K562 (cell line): ENCODE measurements around the gene PPT2. TPM values are rescaled to one million over a fixed set of nuclear protein-coding genes. Genes with fewer than 3 reads are reported as not detected.

Experiments used
- BMI1 ChIP-seq: fragments of 150-350 bp; IDR thresholded peaks from 2 replicates; pipeline ENCODE4 v1.6.1; 2014; ENCODE audit warnings: low read length
- CEBPG ChIP-seq, 3 experiments: fragments of 200-800 bp in 1 of 3; sonication (Bioruptor generic) in 1 of 3; sonication (generic) in 1 of 3; formaldehyde crosslinking in 1 of 3; IDR thresholded peaks in 2 of 3; conservative IDR thresholded peaks in 1 of 3; 2 replicates each; pipeline versions ENCODE4 v1.6.1 to v1.8.0; 2016 to 2022; ENCODE audit warnings: missing compliant biosample characterization in 2 of 3, missing genetic modification characterization in 2 of 3, mild to moderate bottlenecking in 1 of 3, missing genetic modification reagents in 1 of 3
- FOXP1 ChIP-seq: sonication (generic); formaldehyde crosslinking; IDR thresholded peaks from 2 replicates; pipeline ENCODE4 v1.8.0; 2022; ENCODE audit warnings: mild to moderate bottlenecking, missing genetic modification reagents
- HCFC1 ChIP-seq: IDR thresholded peaks from 2 replicates; pipeline ENCODE4 v1.6.1; 2012; ENCODE audit warnings: low read depth, low read length, improper control_type of control experiment
- HMG20A ChIP-seq: fragments of 450-650 bp; formaldehyde crosslinking; conservative IDR thresholded peaks from 2 replicates; pipeline ENCODE4 v1.4.0; 2020; ENCODE audit warnings: mild to moderate bottlenecking, mixed read lengths
- ILF3 ChIP-seq: fragments of 450-650 bp; IDR thresholded peaks from 2 replicates; pipeline ENCODE4 v1.6.1; 2018; ENCODE audit warnings: antibody characterized with exemption, mild to moderate bottlenecking, moderate library complexity, borderline replicate concordance
- JUND ChIP-seq, 2 experiments: IDR thresholded peaks; 2 replicates in 1 of 2; 3 replicates in 1 of 2; pipeline ENCODE4 v1.6.1; 2011; ENCODE audit warnings: borderline replicate concordance in 2 of 2, low read depth in 2 of 2, low read length in 2 of 2, improper control_type of control experiment in 1 of 2, missing biosample characterization in 1 of 2, missing genetic modification characterization in 1 of 2, missing genetic modification reagents in 1 of 2
- KLF16 ChIP-seq: IDR thresholded peaks from 2 replicates; pipeline ENCODE4 v1.6.1; 2016; ENCODE audit warnings: antibody characterized with exemption
- NCOA2 ChIP-seq, 2 experiments: fragments of 450-650 bp; IDR thresholded peaks; 2 replicates each; pipeline ENCODE4 v1.6.1; 2018; ENCODE audit warnings: mild to moderate bottlenecking in 2 of 2, moderate library complexity in 1 of 2; ENCODE audit not compliant: partially characterized antibody in 2 of 2
- NFE2 ChIP-seq: IDR thresholded peaks from 2 replicates; pipeline ENCODE4 v1.6.1; 2014; ENCODE audit warnings: antibody characterized with exemption, low read depth
- SMARCA5 ChIP-seq: fragments of 450-650 bp; IDR thresholded peaks from 2 replicates; pipeline ENCODE4 v1.6.1; 2016
- TAF7 ChIP-seq: fragments of 450-650 bp; IDR thresholded peaks from 2 replicates; pipeline ENCODE4 v1.6.1; 2016; ENCODE audit warnings: missing genetic modification characterization, missing compliant biosample characterization
- TEAD4 ChIP-seq, 2 experiments: sonication (generic) in 1 of 2; formaldehyde crosslinking in 1 of 2; IDR thresholded peaks; 2 replicates each; pipeline versions ENCODE4 v1.6.1 to v1.8.0; 2012 to 2022; ENCODE audit warnings: borderline replicate concordance in 1 of 2, inconsistent platforms in 1 of 2, low read length in 1 of 2, mild to moderate bottlenecking in 1 of 2, missing genetic modification reagents in 1 of 2
- U2AF1 ChIP-seq: fragments of 200-400 bp; formaldehyde crosslinking; optimal IDR thresholded peaks from 2 replicates; pipeline ENCODE3; 2017; ENCODE audit warnings: mild to moderate bottlenecking, low read depth, low read length, moderate library complexity
- XRCC4 ChIP-seq: IDR thresholded peaks from one replicate; pipeline ENCODE4 v1.6.1; 2011; ENCODE audit not compliant: insufficient read depth, insufficient read length; ENCODE audit errors: extremely low read depth
- XRCC5 ChIP-seq: fragments of 200-400 bp; formaldehyde crosslinking; IDR thresholded peaks from 2 replicates; pipeline ENCODE4 v1.6.1; 2017; ENCODE audit warnings: low read depth, mild to moderate bottlenecking, low read length
- ZBTB8A ChIP-seq: fragments of 450-650 bp; IDR thresholded peaks from 2 replicates; pipeline ENCODE4 v1.6.1; 2018; ENCODE audit warnings: mild to moderate bottlenecking, moderate library complexity; ENCODE audit not compliant: partially characterized antibody
- ZNF445 ChIP-seq: fragments of 250-450 bp; sonication (Bioruptor Pico); IDR thresholded peaks from 2 replicates; pipeline ENCODE4 v1.4.0; 2020; ENCODE audit warnings: low read depth, mild to moderate bottlenecking, moderate library complexity
- ZNF699 ChIP-seq: fragments of 250-450 bp; sonication (Bioruptor Pico); IDR thresholded peaks from 2 replicates; pipeline ENCODE4 v1.8.0; 2021; ENCODE audit warnings: mild to moderate bottlenecking, moderate library complexity; ENCODE audit not compliant: insufficient replicate concordance
- polyA plus RNA-seq, 8 experiments: library from polyadenylated mRNA; depleted of rRNA in 4 of 8; stranded (reverse) in 5 of 8; unstranded in 3 of 8; fragments of >200 nt; fragmentation: Nextera tagmentation in 2 of 8; fragmentation: Illumina TruSeq in 1 of 8; extraction: Ambion mirVana in 2 of 8; extraction: Trizol in 1 of 8; gene quantifications; 2 replicates each; pipeline versions ENCODE4 v1.2.1 to v1.2.3, GENCODE V29; 2011 to 2014; ENCODE audit warnings: inconsistent platforms in 1 of 8, missing spikeins in 1 of 8
- total RNA-seq, 7 experiments: library from RNA; depleted of rRNA in 6 of 7; stranded (reverse); fragments of >200 nt in 6 of 7; fragmentation: Illumina TruSeq in 2 of 7; extraction: Trizol in 2 of 7; gene quantifications; 2 replicates each; pipeline versions ENCODE4 v1.2.1 to v1.2.3, GENCODE V29; 2011 to 2021; ENCODE audit warnings: low replicate concordance in 1 of 7
- TF ChIP-seq, protein P1 (sequence below): sonication (generic); formaldehyde crosslinking; IDR thresholded peaks from 2 replicates; pipeline ENCODE4 v1.8.0; 2023; ENCODE audit warnings: mild to moderate bottlenecking, missing genetic modification reagents
- TF ChIP-seq, protein P2 (sequence below): fragments of 250-450 bp; sonication (Bioruptor Pico); IDR thresholded peaks from 2 replicates; pipeline ENCODE4 v1.4.0; 2020; ENCODE audit warnings: mild to moderate bottlenecking, moderate library complexity, borderline replicate concordance

Gene PPT2
- total and polyA plus RNA-seq, 9 of the 15 experiments (the other 6 are each of a cell fraction or from before 2014, with no cell fraction given), result 27.4 to 98.8 (median 69.9) TPM

DNA sequence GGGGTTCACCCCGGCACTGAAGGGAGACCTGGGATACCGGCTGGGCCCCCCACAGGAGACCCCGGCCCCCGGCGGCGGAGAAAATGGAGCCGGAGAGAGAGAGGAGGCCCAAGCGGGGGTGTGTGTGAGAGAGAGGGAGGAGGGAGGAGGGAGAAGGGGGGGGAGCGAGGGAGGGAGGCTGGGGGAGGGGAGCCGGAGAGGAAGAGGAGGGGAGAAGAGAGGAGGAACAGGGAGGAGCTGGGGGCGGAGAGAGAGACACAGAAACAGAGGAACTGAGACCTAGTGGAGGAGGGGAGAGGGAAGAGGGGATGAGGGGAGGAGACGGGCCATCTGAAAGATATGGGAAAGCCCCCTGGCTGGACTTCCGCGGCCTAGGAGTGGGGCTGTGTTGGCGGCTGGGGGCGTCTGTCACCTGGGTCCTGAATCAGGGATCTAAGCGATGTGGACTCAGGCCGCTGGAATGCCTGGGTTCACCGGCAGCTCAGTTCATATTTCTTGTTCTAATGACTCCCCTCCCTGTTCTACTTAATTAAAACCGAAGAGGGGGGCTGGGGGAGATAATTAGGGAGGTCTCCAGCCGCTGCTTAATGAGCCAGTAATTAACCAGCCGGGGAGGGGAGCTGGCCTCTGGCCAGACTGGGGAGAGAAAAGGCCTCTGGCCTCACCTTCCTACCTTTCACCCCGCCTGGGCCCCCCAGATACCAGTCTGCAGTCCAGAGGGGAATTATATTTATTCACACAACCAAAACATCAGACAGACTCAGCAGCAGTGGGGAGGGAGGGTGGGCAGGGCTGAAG, 36.3 kb downstream of the PPT2 start, which contains the start of gene PBX2 (continued):
- TF ChIP-seq XRCC4 (no peak), XRCC5 (no peak), ZNF699 (CRISPR knock-in tag) (no peak), ILF3 (no peak), TEAD4 (IDR thresholded peaks at IDR 0.05; ENCODE audit: low read length) (peak; percentile 36; the same call in 1 of the 2 replicates), TEAD4 (CRISPR knock-in tag; IDR thresholded peaks at IDR 0.05; ENCODE audit: borderline replicate concordance) (no peak), ZNF445 (CRISPR knock-in tag) (no peak), NFE2 (no peak), CEBPG (CRISPR knock-in tag; IDR thresholded peaks at IDR 0.05) (no peak), CEBPG (tag; conservative IDR thresholded peaks at IDR 0.05 in 1 of 2, IDR thresholded peaks at IDR 0.05 in 1 of 2) (no peak), FOXP1 (CRISPR knock-in tag) (no peak), U2AF1 (no peak), KLF16 (no peak), NCOA2 (IDR thresholded peaks at IDR 0.05; ENCODE audit: partially characterized antibody in 2 of 2) (no peak), JUND (IDR thresholded peaks at IDR 0.05; ENCODE audit: borderline replicate concordance, low read depth, low read length) (no peak; the same call in 1 of the 2 replicates), JUND (tag; IDR thresholded peaks at IDR 0.05; ENCODE audit: borderline replicate concordance, low read depth, low read length) (no peak; the same call in 2 of the 3 replicates), BMI1 (no peak), ZBTB8A (no peak), TAF7 (no peak), HCFC1 (no peak), SMARCA5 (no peak), HMG20A (CRISPR knock-in tag) (no peak)
- TF ChIP-seq, protein P1, sequence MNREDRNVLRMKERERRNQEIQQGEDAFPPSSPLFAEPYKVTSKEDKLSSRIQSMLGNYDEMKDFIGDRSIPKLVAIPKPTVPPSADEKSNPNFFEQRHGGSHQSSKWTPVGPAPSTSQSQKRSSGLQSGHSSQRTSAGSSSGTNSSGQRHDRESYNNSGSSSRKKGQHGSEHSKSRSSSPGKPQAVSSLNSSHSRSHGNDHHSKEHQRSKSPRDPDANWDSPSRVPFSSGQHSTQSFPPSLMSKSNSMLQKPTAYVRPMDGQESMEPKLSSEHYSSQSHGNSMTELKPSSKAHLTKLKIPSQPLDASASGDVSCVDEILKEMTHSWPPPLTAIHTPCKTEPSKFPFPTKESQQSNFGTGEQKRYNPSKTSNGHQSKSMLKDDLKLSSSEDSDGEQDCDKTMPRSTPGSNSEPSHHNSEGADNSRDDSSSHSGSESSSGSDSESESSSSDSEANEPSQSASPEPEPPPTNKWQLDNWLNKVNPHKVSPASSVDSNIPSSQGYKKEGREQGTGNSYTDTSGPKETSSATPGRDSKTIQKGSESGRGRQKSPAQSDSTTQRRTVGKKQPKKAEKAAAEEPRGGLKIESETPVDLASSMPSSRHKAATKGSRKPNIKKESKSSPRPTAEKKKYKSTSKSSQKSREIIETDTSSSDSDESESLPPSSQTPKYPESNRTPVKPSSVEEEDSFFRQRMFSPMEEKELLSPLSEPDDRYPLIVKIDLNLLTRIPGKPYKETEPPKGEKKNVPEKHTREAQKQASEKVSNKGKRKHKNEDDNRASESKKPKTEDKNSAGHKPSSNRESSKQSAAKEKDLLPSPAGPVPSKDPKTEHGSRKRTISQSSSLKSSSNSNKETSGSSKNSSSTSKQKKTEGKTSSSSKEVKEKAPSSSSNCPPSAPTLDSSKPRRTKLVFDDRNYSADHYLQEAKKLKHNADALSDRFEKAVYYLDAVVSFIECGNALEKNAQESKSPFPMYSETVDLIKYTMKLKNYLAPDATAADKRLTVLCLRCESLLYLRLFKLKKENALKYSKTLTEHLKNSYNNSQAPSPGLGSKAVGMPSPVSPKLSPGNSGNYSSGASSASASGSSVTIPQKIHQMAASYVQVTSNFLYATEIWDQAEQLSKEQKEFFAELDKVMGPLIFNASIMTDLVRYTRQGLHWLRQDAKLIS (CRISPR knock-in tag), result no peak
- TF ChIP-seq, protein P2, sequence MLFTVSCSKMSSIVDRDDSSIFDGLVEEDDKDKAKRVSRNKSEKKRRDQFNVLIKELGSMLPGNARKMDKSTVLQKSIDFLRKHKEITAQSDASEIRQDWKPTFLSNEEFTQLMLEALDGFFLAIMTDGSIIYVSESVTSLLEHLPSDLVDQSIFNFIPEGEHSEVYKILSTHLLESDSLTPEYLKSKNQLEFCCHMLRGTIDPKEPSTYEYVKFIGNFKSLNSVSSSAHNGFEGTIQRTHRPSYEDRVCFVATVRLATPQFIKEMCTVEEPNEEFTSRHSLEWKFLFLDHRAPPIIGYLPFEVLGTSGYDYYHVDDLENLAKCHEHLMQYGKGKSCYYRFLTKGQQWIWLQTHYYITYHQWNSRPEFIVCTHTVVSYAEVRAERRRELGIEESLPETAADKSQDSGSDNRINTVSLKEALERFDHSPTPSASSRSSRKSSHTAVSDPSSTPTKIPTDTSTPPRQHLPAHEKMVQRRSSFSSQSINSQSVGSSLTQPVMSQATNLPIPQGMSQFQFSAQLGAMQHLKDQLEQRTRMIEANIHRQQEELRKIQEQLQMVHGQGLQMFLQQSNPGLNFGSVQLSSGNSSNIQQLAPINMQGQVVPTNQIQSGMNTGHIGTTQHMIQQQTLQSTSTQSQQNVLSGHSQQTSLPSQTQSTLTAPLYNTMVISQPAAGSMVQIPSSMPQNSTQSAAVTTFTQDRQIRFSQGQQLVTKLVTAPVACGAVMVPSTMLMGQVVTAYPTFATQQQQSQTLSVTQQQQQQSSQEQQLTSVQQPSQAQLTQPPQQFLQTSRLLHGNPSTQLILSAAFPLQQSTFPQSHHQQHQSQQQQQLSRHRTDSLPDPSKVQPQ, result no peak
